Fibroblast of skin of abdomen (primary cell): ENCODE data around the gene NDUFS2.

ENCODE experiments used
- DNase-seq: peaks from one replicate; pipeline ENCODE4 v3.0.0-alpha.2; 2013

NDUFS2 gene

GRCh38 chr1:161196521-161197451 lies 5.4 kb upstream of the NDUFS2 start:
- peak; percentile 94 for DNase-seq

- no peak for DNase-seq
Observed at GRCh38 chr1:161197560-161198193, 4.5 kb upstream of the NDUFS2 start.

- DNase-seq: peak; percentile 14
Observed at GRCh38 chr1:161198194-161198896, 3.8 kb upstream of the NDUFS2 start.

- DNase-seq: peak; percentile 95
Observed at GRCh38 chr1:161198897-161199431, 3.2 kb upstream of the NDUFS2 start, which contains the start of gene ADAMTS4. Gene ADAMTS4, minus strand, starts transcription at chr1:161199054. Its CDS starts 427 bp downstream, at chr1:161198627.

GRCh38 chr1:161199506-161200139 lies 2.5 kb upstream of the NDUFS2 start:
- no peak for DNase-seq

GRCh38 chr1:161200421-161200991 lies 1.7 kb upstream of the NDUFS2 start:
- no peak for DNase-seq

- DNase-seq: peak; percentile 70
Observed at GRCh38 chr1:161200992-161201835, 953 bp upstream of the NDUFS2 start.

- DNase-seq: no peak
Observed at GRCh38 chr1:161206411-161207140, 4.4 kb downstream of the NDUFS2 start.

- no peak for DNase-seq
Observed at GRCh38 chr1:161207173-161207572, 5.0 kb downstream of the NDUFS2 start.

- peak; percentile 60 for DNase-seq
Observed at GRCh38 chr1:161209790-161210409, 7.7 kb downstream of the NDUFS2 start.

GRCh38 chr1:161214369-161214768 lies 12.2 kb downstream of the NDUFS2 start:
- DNase-seq: no peak

GRCh38 chr1:161215076-161215475 lies 12.9 kb downstream of the NDUFS2 start, which contains the start of gene FCER1G:
Gene FCER1G, plus strand, starts transcription at chr1:161215295. Its CDS starts 27 bp downstream, at chr1:161215322.
- DNase-seq: no peak

GRCh38 chr1:161216945-161217712 lies 15.0 kb downstream of the NDUFS2 start:
- peak; percentile 48 for DNase-seq

GRCh38 chr1:161217831-161218230 lies 15.7 kb downstream of the NDUFS2 start:
- no peak for DNase-seq

GRCh38 chr1:161218301-161219077 lies 16.3 kb downstream of the NDUFS2 start:
- no peak for DNase-seq

- no peak for DNase-seq
Observed at GRCh38 chr1:161219078-161219892, 17.1 kb downstream of the NDUFS2 start.

- no peak for DNase-seq
Observed at GRCh38 chr1:161220002-161220401, 17.8 kb downstream of the NDUFS2 start.
